Measurements from ENCODE around the gene TBC1D4. TPM values are rescaled to one million over a fixed set of nuclear protein-coding genes. Genes with fewer than 3 reads are reported as not detected.

TBC1D4 gene
- total and polyA plus RNA-seq, 9 of the 15 experiments (the other 6 are each of a cell fraction or from before 2014, with no cell fraction given) = 2.8 to 12.3 (median 7.0) TPM

- TF ChIP-seq ZFP1 (CRISPR knock-in tag; IDR thresholded peaks at IDR 0.05) = no peak
Measured at GRCh38 chr13:75416327-75417011, 65.5 kb downstream of the TBC1D4 start (continued).

GRCh38 chr13:75415694-75416093 lies 66.3 kb downstream of the TBC1D4 start:
- no peaks in the 10 kb centered on the region for H3K9me3 ChIP-seq (replicated peaks; ENCODE audit: control insufficient read depth, insufficient read depth, low read depth, low read length)
- no TSS peak for BruUV-seq (replicated peaks)
- H3K4me2 ChIP-seq (ENCODE audit: insufficient read depth, low read length) = no peak overlapping the region
- H4K20me1 ChIP-seq (replicated peaks; ENCODE audit: control insufficient read depth, insufficient read depth, low read length) = no peaks in the 10 kb centered on the region
- no peak for FAIRE-seq
- H3K27me3 ChIP-seq (ENCODE audit: control insufficient read depth in 2 of 2, insufficient read depth in 2 of 2, low read length in 2 of 2) = no peaks in the 10 kb centered on the region
- intact Hi-C loops (cut with micrococcal nuclease) (no loop called here), in situ Hi-C loops (cut with MboI) (no loop called here)
- H3K79me2 ChIP-seq (ENCODE audit: control insufficient read depth, insufficient read depth, low read length) = no peaks in the 10 kb centered on the region; the same call in 1 of the 3 replicates
- no peak for DNase-seq (ENCODE audit: extremely low read depth in 1 of 4, low spot score in 3 of 4)
- H3K27ac ChIP-seq (ENCODE audit: extremely low read depth, low read depth, low read length) = no peak overlapping the region
- H3K4me3 ChIP-seq = no peak overlapping the region
- 55% methylated on average over 1 of the region's 1 CpG for WGBS (ENCODE audit: insufficient coverage, low coverage, missing lambda C conversion rate)
- no peak overlapping the region for H3K9ac ChIP-seq (ENCODE audit: insufficient read depth in 1 of 2, low read depth in 2 of 2, low read length in 2 of 2)
- no peaks in the 10 kb centered on the region; a peak in 1 of 5 replicates for H3K4me1 ChIP-seq (replicated peaks in 1 of 2; ENCODE audit: control insufficient read depth in 2 of 2, insufficient read depth in 2 of 2, low read length in 2 of 2)
- POLR2A ChIA-PET = no interaction called here
- TF ChIP-seq CEBPG (CRISPR knock-in tag; IDR thresholded peaks at IDR 0.05) (no peak), CEBPG (tag; conservative IDR thresholded peaks at IDR 0.05 in 1 of 2, IDR thresholded peaks at IDR 0.05 in 1 of 2) (peak; percentile 39 to 58; a peak in 3 of 4 replicates), ZNF140 (CRISPR knock-in tag; IDR thresholded peaks at IDR 0.05) (no peak), CEBPB (tag; IDR thresholded peaks at IDR 0.05) (peak; percentile 71), TRIM24 (IDR thresholded peaks at IDR 0.05) (no peak)
- no peak for ATAC-seq
- H3K36me3 ChIP-seq (ENCODE audit: control insufficient read depth, insufficient read depth, low read length) = no peaks in the 10 kb centered on the region
- H3K9me1 ChIP-seq (ENCODE audit: control insufficient read depth, insufficient read depth, low read length) = no peaks in the 10 kb centered on the region
- no peak overlapping the region for H2AFZ ChIP-seq (ENCODE audit: low read depth, low read length)
- CTCF ChIA-PET (ENCODE audit: low intra/inter-chr PET ratio) = no interaction called here

Measured in K562 (cell line).